Neural cell (in vitro differentiated cells): ENCODE data around the gene SPATA9. TPM values are rescaled to one million over a fixed set of nuclear protein-coding genes. Genes with fewer than 3 reads are reported as not detected.
"Not testable (repeated sequence)": the region's sequence is repeated elsewhere in the genome, so short reads cannot be mapped to it uniquely, and the experiment has no call there.

ENCODE experiments used
- H2AFZ ChIP-seq: fragments of 200-600, 300-800 bp; sonication (generic), shearing (Covaris generic); 2 replicates; pipeline ENCODE4 v1.6.0; 2014; ENCODE audit warnings: low read depth, mild to moderate bottlenecking, antibody characterized with exemption, low read length, moderate library complexity
- H3F3A ChIP-seq: fragments of 200-600 bp; shearing (Covaris generic); 2 replicates; pipeline ENCODE4 v1.6.1; 2016; ENCODE audit warnings: mild to moderate bottlenecking, moderate library complexity, mixed read lengths, antibody characterized with exemption, low read length; ENCODE audit not compliant: insufficient read depth, poor library complexity, severe bottlenecking
- H3K27ac ChIP-seq: fragments of 200-600, 300-800 bp; sonication (generic), shearing (Covaris generic); 2 replicates; pipeline ENCODE4 v1.5.1; 2014; ENCODE audit warnings: mild to moderate bottlenecking, low read length, moderate library complexity
- H3K27me3 ChIP-seq: fragments of 300-800, 200-600 bp; sonication (generic), shearing (Covaris generic); 2 replicates; pipeline ENCODE4 v1.6.0; 2014; ENCODE audit warnings: mild to moderate bottlenecking, low read depth, low read length, moderate library complexity; ENCODE audit not compliant: insufficient read depth
- H3K36me3 ChIP-seq: fragments of 300-800, 200-600 bp; sonication (generic), shearing (Covaris generic); 2 replicates; pipeline ENCODE4 v1.5.1; 2014; ENCODE audit warnings: mild to moderate bottlenecking, antibody characterized with exemption, low read length, moderate library complexity; ENCODE audit not compliant: insufficient read depth
- H3K4me2 ChIP-seq: fragments of 300-800, 200-600 bp; sonication (generic), shearing (Covaris generic); 2 replicates; pipeline ENCODE4 v1.6.0; 2014; ENCODE audit warnings: mild to moderate bottlenecking, low read length
- H3K4me3 ChIP-seq: fragments of 300-800, 200-600 bp; sonication (generic), shearing (Covaris generic); 2 replicates; pipeline ENCODE4 v1.5.1; 2014; ENCODE audit warnings: mild to moderate bottlenecking, low read length, moderate library complexity
- H3K79me2 ChIP-seq: fragments of 200-600 bp; shearing (Covaris generic); replicated peaks from 2 replicates; pipeline ENCODE4 v1.6.0; 2014; ENCODE audit warnings: mild to moderate bottlenecking, low read length, moderate library complexity; ENCODE audit not compliant: insufficient read depth
- H3K9ac ChIP-seq: fragments of 300-800, 200-600 bp; sonication (generic), shearing (Covaris generic); 2 replicates; pipeline ENCODE4 v1.6.1; 2016; ENCODE audit warnings: mild to moderate bottlenecking, low read length, mixed read lengths
- H3K9me2 ChIP-seq: fragments of 200-600 bp; shearing (Covaris generic); 2 replicates; pipeline ENCODE4 v1.6.1; 2016; ENCODE audit warnings: mild to moderate bottlenecking, low read length, mixed read lengths; ENCODE audit not compliant: insufficient read depth
- H3K9me3 ChIP-seq: fragments of 200-600, 300-800 bp; sonication (generic), shearing (Covaris generic); 2 replicates; pipeline ENCODE4 v1.6.1; 2016; ENCODE audit warnings: mild to moderate bottlenecking, mixed run types, low read length, moderate library complexity, mixed read lengths
- H4K20me1 ChIP-seq: fragments of 200-600 bp; shearing (Covaris generic); 2 replicates; pipeline ENCODE4 v1.6.1; 2016; ENCODE audit warnings: mild to moderate bottlenecking, mixed run types; ENCODE audit not compliant: insufficient read depth
- EP300 ChIP-seq: fragments of 450-650 bp; conservative IDR thresholded peaks from 2 replicates; pipeline ENCODE4 v1.6.1; 2014; ENCODE audit warnings: antibody characterized with exemption, mild to moderate bottlenecking, moderate library complexity; ENCODE audit not compliant: poor library complexity, severe bottlenecking
- EZH2 ChIP-seq: fragments of 200-600, 300-800 bp; shearing (Covaris generic), sonication (generic); IDR thresholded peaks from 2 replicates; pipeline ENCODE4 v1.6.1; 2014; ENCODE audit warnings: antibody characterized with exemption, low read length, borderline replicate concordance, mild to moderate bottlenecking; ENCODE audit not compliant: insufficient read depth, poor library complexity, severe bottlenecking
- MXI1 ChIP-seq: fragments of 450-650 bp; conservative IDR thresholded peaks from 2 replicates; pipeline ENCODE4 v1.6.1; 2014; ENCODE audit warnings: antibody characterized with exemption, mild to moderate bottlenecking; ENCODE audit not compliant: poor library complexity, severe bottlenecking
- POLR2AphosphoS5 ChIP-seq: IDR thresholded peaks from 2 replicates; pipeline ENCODE4 v1.6.1; 2012
- RAD21 ChIP-seq: fragments of 450-650 bp; conservative IDR thresholded peaks from 2 replicates; pipeline ENCODE4 v1.6.1; 2014; ENCODE audit warnings: antibody characterized with exemption, mild to moderate bottlenecking, moderate library complexity
- SMC3 ChIP-seq: fragments of 450-650 bp; conservative IDR thresholded peaks from 2 replicates; pipeline ENCODE4 v1.6.1; 2014; ENCODE audit warnings: antibody characterized with exemption, mild to moderate bottlenecking, moderate library complexity; ENCODE audit not compliant: poor library complexity
- TAF1 ChIP-seq: IDR thresholded peaks from 2 replicates; pipeline ENCODE4 v1.6.1; 2012; ENCODE audit warnings: low read depth
- polyA plus RNA-seq: library from polyadenylated mRNA; depleted of rRNA; stranded (reverse); fragments of >200 nt; gene quantifications from 2 replicates; pipeline ENCODE4 v1.2.3, GENCODE V29; 2014
- TF ChIP-seq, protein P1 (sequence below): fragments of 450-650 bp; IDR thresholded peaks from 2 replicates; pipeline ENCODE4 v1.5.1; 2014; ENCODE audit warnings: antibody characterized with exemption, mild to moderate bottlenecking, moderate library complexity; ENCODE audit not compliant: poor library complexity, severe bottlenecking
- TF ChIP-seq, protein P2 (sequence below): IDR thresholded peaks from 2 replicates; pipeline ENCODE4 v1.6.1; 2012; ENCODE audit warnings: borderline replicate concordance

The SPATA9 gene
- polyA plus RNA-seq, 1 donor from 2014 or later = 5.8 TPM

DNA sequence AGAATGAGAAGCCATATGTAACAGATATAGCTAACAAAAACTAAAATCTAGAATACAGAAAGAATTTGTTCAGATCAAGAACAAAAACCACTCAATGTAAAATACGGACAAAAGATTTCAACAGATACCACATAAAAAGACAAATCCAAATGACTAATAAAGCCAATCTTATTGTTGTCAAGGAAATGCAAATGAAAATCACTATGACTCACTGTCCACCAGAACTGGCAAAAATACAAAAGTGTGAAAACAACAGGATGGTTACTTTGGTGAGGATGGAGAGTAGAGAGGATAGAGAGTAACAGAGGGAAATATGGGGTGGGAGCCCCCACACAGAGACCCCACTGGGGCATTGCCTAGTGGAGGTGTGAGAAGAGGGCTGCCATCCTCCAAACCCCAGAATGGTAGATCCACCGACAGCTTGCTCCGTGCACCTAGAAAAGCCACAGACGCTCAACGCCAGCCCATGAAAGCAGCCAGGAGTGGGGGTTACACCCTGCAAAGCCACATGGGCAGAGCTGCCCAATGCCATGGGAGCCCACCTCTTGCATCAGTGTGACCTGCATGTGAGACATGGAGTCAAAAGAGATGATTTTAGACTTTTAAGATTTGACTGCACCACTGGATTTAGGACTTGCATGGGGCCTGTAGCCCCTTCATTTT, 33.1 kb upstream of the SPATA9 start:
- Histone ChIP-seq H3K27ac (no peak overlapping the region), H3K4me2 (no peak overlapping the region), H3K79me2 (no peaks in the 10 kb centered on the region), H3K36me3 (no peaks in the 10 kb centered on the region), H3K27me3 (peaks cover 10% of the 10 kb centered on the region), H3F3A (no peaks in the 10 kb centered on the region), H3K9me2 (no peaks in the 10 kb centered on the region), H3K9me3 (no peaks in the 10 kb centered on the region), H3K9ac (no peak overlapping the region), H4K20me1 (no peaks in the 10 kb centered on the region), H2AFZ (no peak overlapping the region), H3K4me3 (no peak overlapping the region)
- TF ChIP-seq EZH2 (no peak), RAD21 (no peak), TAF1 (no peak), EP300 (no peak), SMC3 (no peak), POLR2AphosphoS5 (no peak), MXI1 (no peak)
- TF ChIP-seq, protein P1, sequence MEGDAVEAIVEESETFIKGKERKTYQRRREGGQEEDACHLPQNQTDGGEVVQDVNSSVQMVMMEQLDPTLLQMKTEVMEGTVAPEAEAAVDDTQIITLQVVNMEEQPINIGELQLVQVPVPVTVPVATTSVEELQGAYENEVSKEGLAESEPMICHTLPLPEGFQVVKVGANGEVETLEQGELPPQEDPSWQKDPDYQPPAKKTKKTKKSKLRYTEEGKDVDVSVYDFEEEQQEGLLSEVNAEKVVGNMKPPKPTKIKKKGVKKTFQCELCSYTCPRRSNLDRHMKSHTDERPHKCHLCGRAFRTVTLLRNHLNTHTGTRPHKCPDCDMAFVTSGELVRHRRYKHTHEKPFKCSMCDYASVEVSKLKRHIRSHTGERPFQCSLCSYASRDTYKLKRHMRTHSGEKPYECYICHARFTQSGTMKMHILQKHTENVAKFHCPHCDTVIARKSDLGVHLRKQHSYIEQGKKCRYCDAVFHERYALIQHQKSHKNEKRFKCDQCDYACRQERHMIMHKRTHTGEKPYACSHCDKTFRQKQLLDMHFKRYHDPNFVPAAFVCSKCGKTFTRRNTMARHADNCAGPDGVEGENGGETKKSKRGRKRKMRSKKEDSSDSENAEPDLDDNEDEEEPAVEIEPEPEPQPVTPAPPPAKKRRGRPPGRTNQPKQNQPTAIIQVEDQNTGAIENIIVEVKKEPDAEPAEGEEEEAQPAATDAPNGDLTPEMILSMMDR = no peak
- TF ChIP-seq, protein P2, sequence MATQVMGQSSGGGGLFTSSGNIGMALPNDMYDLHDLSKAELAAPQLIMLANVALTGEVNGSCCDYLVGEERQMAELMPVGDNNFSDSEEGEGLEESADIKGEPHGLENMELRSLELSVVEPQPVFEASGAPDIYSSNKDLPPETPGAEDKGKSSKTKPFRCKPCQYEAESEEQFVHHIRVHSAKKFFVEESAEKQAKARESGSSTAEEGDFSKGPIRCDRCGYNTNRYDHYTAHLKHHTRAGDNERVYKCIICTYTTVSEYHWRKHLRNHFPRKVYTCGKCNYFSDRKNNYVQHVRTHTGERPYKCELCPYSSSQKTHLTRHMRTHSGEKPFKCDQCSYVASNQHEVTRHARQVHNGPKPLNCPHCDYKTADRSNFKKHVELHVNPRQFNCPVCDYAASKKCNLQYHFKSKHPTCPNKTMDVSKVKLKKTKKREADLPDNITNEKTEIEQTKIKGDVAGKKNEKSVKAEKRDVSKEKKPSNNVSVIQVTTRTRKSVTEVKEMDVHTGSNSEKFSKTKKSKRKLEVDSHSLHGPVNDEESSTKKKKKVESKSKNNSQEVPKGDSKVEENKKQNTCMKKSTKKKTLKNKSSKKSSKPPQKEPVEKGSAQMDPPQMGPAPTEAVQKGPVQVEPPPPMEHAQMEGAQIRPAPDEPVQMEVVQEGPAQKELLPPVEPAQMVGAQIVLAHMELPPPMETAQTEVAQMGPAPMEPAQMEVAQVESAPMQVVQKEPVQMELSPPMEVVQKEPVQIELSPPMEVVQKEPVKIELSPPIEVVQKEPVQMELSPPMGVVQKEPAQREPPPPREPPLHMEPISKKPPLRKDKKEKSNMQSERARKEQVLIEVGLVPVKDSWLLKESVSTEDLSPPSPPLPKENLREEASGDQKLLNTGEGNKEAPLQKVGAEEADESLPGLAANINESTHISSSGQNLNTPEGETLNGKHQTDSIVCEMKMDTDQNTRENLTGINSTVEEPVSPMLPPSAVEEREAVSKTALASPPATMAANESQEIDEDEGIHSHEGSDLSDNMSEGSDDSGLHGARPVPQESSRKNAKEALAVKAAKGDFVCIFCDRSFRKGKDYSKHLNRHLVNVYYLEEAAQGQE = no peak

DNA sequence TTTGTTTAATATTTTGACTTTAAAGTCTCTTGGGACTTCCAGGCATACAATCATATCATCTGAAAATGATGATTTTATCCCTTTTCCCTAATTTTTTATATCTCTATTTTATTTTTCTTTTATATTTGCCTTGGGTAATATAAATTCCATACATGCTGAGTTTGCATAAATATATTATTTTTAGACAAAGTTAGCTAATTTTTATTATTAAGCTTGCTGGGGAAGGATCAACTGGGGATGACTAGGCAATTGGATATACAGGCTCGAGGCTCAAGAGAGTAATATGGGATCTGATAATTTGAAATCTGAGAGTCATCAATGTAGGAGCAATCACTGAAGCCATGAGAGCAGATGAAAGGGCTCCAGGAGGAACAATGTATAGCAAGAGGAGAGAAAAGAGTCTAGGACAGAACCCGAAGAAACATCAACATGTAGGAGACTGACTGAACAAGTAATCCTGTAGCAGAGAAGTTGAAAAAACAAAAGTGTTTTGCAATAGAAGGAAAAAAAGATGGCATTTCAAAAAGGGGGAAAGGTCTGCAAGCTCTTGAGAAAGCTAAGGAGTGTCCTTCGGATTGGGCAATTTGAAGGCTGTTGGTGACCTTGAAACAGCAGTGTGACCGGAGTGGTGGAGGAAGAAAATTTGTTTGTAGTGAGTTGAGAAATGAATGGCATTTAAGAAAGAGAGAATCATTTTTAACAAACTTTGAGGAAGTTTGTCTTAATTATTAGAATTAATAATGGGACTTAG, 31.3 kb upstream of the SPATA9 start:
- Histone ChIP-seq H3K9ac (no peak overlapping the region), H3F3A (no peaks in the 10 kb centered on the region), H3K4me2 (no peak overlapping the region), H3K27me3 (peaks cover 12% of the 10 kb centered on the region), H3K4me3 (no peak overlapping the region), H2AFZ (no peak overlapping the region), H3K79me2 (no peaks in the 10 kb centered on the region), H4K20me1 (no peaks in the 10 kb centered on the region), H3K9me2 (no peaks in the 10 kb centered on the region), H3K27ac (no peak overlapping the region), H3K36me3 (no peaks in the 10 kb centered on the region), H3K9me3 (no peaks in the 10 kb centered on the region)
- TF ChIP-seq EZH2 (no peak), MXI1 (no peak), RAD21 (no peak), EP300 (no peak), POLR2AphosphoS5 (no peak)
- TF ChIP-seq, protein P1 = no peak

DNA sequence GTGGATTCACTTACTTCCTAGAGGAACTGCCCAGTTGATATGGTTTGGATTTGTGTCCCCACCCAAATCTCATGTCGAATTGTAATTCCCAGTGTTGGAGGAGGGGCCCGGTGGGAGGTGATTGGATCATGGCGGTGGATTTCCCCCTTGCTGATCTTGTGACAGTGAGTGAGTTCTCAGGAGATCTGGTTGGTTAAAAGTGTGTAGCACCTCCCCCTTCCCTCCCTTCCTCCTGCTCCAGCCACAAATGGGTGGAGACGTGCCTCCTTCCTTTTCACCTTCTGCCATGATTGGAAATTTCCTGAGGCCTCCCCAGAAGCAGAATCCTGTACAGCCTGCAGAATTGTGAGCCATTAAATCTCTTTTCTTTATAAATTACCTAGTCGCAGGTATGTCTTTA, 30.5 kb upstream of the SPATA9 start:
- H3K27ac ChIP-seq, H4K20me1 ChIP-seq, H3K4me2 ChIP-seq, H3K9me2 ChIP-seq, H3K9me3 ChIP-seq, H3K36me3 ChIP-seq, H2AFZ ChIP-seq, H3K9ac ChIP-seq, H3K4me3 ChIP-seq, H3K79me2 ChIP-seq, H3F3A ChIP-seq: not testable (repeated sequence)
- H3K27me3 ChIP-seq = peaks cover 12% of the 10 kb centered on the region
